GM12878 (cell line): ENCODE data around the gene EYS. TPM values are rescaled to one million over a fixed set of nuclear protein-coding genes. Genes with fewer than 3 reads are reported as not detected.

Source experiments
- ATAC-seq: fragments of 200-7000 bp; cut with Tn5 transposase; 3 replicates; pipeline ENCODE4 v1.9.1; 2020; ENCODE audit warnings: mild to moderate bottlenecking, moderate library complexity
- BruUV-seq: library from RNA; stranded (reverse); fragments of 400-500 nt; replicated peaks from 2 replicates; lab custom pipeline; 2021; lab: Mats Ljungman, UMichigan
- CTCF ChIA-PET: fragments of 300-600 bp; sonication (Branson Sonifier 250); formaldehyde crosslinking; extraction: SDS; loops from one replicate; lab custom pipeline; 2021; ENCODE audit warnings: inconsistent platforms; lab: Yijun Ruan, JAX
- POLR2A ChIA-PET: fragments of 350-600 bp; formaldehyde crosslinking; extraction: SDS; loops from one replicate; lab custom pipeline; 2021; ENCODE audit warnings: inconsistent platforms; lab: Charles Lee
- RAD21 ChIA-PET: fragments of 300-600 bp; sonication (Branson Sonifier 250); formaldehyde crosslinking; loops from one replicate; lab custom pipeline; 2023; ENCODE audit warnings: antibody characterized with exemption; ENCODE audit not compliant: unreplicated experiment; lab: Charles Lee
- SMC1A ChIA-PET: fragments of 300-600 bp; sonication (Branson Sonifier 250); formaldehyde crosslinking; loops from one replicate; lab custom pipeline; 2023; ENCODE audit not compliant: unreplicated experiment, uncharacterized antibody; lab: Charles Lee
- DNase-seq: peaks from one replicate; pipeline ENCODE4 v3.0.0-alpha.2; 2011; ENCODE audit warnings: low read depth, low spot score
- FAIRE-seq: peaks from 3 replicates; lab custom pipeline; 2011; peaks lifted over from hg19 to GRCh38; lab: Jason Lieb, UNC
- H2AFZ ChIP-seq: 2 replicates; pipeline ENCODE4 v1.6.0; 2011; ENCODE audit warnings: low read depth, low read length, control low read depth; ENCODE audit not compliant: control insufficient read depth
- H3K27ac ChIP-seq: 2 replicates; pipeline ENCODE4 v1.5.1; 2011; ENCODE audit warnings: control low read depth; ENCODE audit not compliant: control insufficient read depth, insufficient read depth
- H3K27me3 ChIP-seq, 2 experiments: replicated peaks in 1 of 2; 2 replicates each; pipeline versions ENCODE4 v1.6.0 to v1.6.1; 2011; ENCODE audit warnings: low read length in 1 of 2; ENCODE audit not compliant: control insufficient read depth in 2 of 2, insufficient read depth in 2 of 2
- H3K36me3 ChIP-seq, 2 experiments: 2 replicates each; pipeline ENCODE4 v1.5.1; 2011; ENCODE audit warnings: low read length in 1 of 2; ENCODE audit not compliant: control insufficient read depth in 2 of 2, insufficient read depth in 2 of 2
- H3K4me1 ChIP-seq: 2 replicates; pipeline ENCODE4 v1.6.1; 2011; ENCODE audit warnings: mild to moderate bottlenecking, low read length, moderate library complexity, mixed read lengths; ENCODE audit not compliant: control insufficient read depth, insufficient read depth
- H3K4me2 ChIP-seq: 2 replicates; pipeline ENCODE4 v1.6.0; 2011; ENCODE audit warnings: control low read depth; ENCODE audit not compliant: control insufficient read depth, insufficient read depth
- H3K4me3 ChIP-seq: fragments of 200-600 bp; sonication (generic); 2 replicates; pipeline ENCODE4 v1.5.1; 2016
- H3K79me2 ChIP-seq: 2 replicates; pipeline ENCODE4 v1.6.0; 2011; ENCODE audit warnings: low read length; ENCODE audit not compliant: control insufficient read depth, insufficient read depth
- H3K9ac ChIP-seq: 2 replicates; pipeline ENCODE4 v1.8.0; 2011; ENCODE audit warnings: low read length, control low read depth, mixed read lengths; ENCODE audit not compliant: control insufficient read depth, insufficient read depth
- H3K9me3 ChIP-seq: replicated peaks from 3 replicates; pipeline ENCODE4 v1.5.1; 2011; ENCODE audit warnings: mild to moderate bottlenecking, low read length; ENCODE audit not compliant: control insufficient read depth, insufficient read depth
- H4K20me1 ChIP-seq: 2 replicates; pipeline ENCODE4 v1.6.0; 2011; ENCODE audit not compliant: control insufficient read depth, insufficient read depth
- BRCA1 ChIP-seq: IDR thresholded peaks from 2 replicates; pipeline ENCODE4 v1.6.1; 2011; ENCODE audit warnings: low read depth, low read length, improper control_type of control experiment
- FOXM1 ChIP-seq: IDR thresholded peaks from 2 replicates; pipeline ENCODE4 v1.6.1; 2012; ENCODE audit warnings: low read depth, mild to moderate bottlenecking, inconsistent platforms, low read length, moderate library complexity
- RELA ChIP-seq: fragments of 450-650 bp; IDR thresholded peaks from 2 replicates; pipeline ENCODE4 v1.8.0; 2014; ENCODE audit warnings: borderline replicate concordance; ENCODE audit not compliant: partially characterized antibody
- SP1 ChIP-seq: IDR thresholded peaks from one replicate; pipeline ENCODE4 v1.6.1; 2011; ENCODE audit warnings: low read depth, low read length
- ZNF592 ChIP-seq: fragments of 450-650 bp; IDR thresholded peaks from 2 replicates; pipeline ENCODE4 v1.6.1; 2017; ENCODE audit warnings: mild to moderate bottlenecking, moderate library complexity
- WGBS: methylation state at CpG from one replicate; pipeline ENCODE4 v1.1.6; 2016; ENCODE audit warnings: low lambda C conversion rate; ENCODE audit not compliant: insufficient replicate concordance, insufficient coverage; ENCODE audit errors: missing lambda C conversion rate; 5-methylcytosine and 5-hydroxymethylcytosine counted together
- in situ Hi-C: fragments of 300-500 bp; cut with MboI; formaldehyde crosslinking; loops from 9 replicates; pipeline ENCODE4 v1.14.3; 2018; ENCODE audit warnings: mixed read lengths
- intact Hi-C: fragments of 100-400 bp; cut with micrococcal nuclease; formaldehyde crosslinking; loops from one replicate; pipeline ENCODE4 v1.14.2; 2022; ENCODE audit not compliant: unreplicated experiment
- polyA plus RNA-seq, 11 experiments: library from polyadenylated mRNA; depleted of rRNA in 4 of 11; unstranded in 6 of 11; stranded (reverse) in 5 of 11; fragments of >200 nt; fragmentation: Nextera tagmentation in 4 of 11; fragmentation: Illumina TruSeq in 1 of 11; extraction: Ambion mirVana in 4 of 11; extraction: Trizol in 1 of 11; gene quantifications; 1 replicate in 1 of 11; 2 replicates in 10 of 11; pipeline versions ENCODE4 v1.2.1 to v1.2.3, GENCODE V29; 2011 to 2016; ENCODE audit warnings: inconsistent platforms in 2 of 11, missing spikeins in 2 of 11, low read depth in 1 of 11
- total RNA-seq, 4 experiments: library from RNA; depleted of rRNA in 3 of 4; stranded (reverse); fragments of >200 nt in 3 of 4; fragmentation: Illumina TruSeq in 1 of 4; extraction: Trizol in 1 of 4; gene quantifications; 2 replicates each; pipeline versions ENCODE4 v1.2.1 to v1.2.3, GENCODE V29; 2013 to 2021

Gene EYS
- total and polyA plus RNA-seq, 10 of the 15 experiments (the other 5 are each of a cell fraction or from before 2014, with no cell fraction given), result under 0.01 to 0.14 (median 0.02) TPM; not detected in 1

- no peak for TF ChIP-seq RELA
Observed at GRCh38 chr6:64553249-64553786, 1153.7 kb downstream of the EYS start (continued).

- ChIA-PET POLR2A (no interaction called here), CTCF (no interaction called here), SMC1A (no interaction called here), RAD21 (no interaction called here)
- TF ChIP-seq FOXM1, result no peak
- no peak for TF ChIP-seq BRCA1
- no peak for TF ChIP-seq ZNF592
- no peak for TF ChIP-seq SP1
- H3K36me3 ChIP-seq, result no peaks in the 10 kb centered on the region
- intact Hi-C loops, result no loop called here
- no peaks in the 10 kb centered on the region for H3K27me3 ChIP-seq
- FAIRE-seq (no peak), ATAC-seq (no peak), DNase-seq (no peak)
- H3K4me2 ChIP-seq, result no peak overlapping the region
- no peak overlapping the region for H3K9ac ChIP-seq
- H3K9me3 ChIP-seq, result no peaks in the 10 kb centered on the region; the same call in 2 of the 3 replicates
- no peaks in the 10 kb centered on the region for H4K20me1 ChIP-seq
- in situ Hi-C loops, result no loop called here
- H2AFZ ChIP-seq, result no peak overlapping the region
- WGBS, result 47% methylated on average over 20 of the region's 20 CpGs
- no peaks in the 10 kb centered on the region for H3K4me1 ChIP-seq
- no TSS peak for BruUV-seq
- H3K79me2 ChIP-seq, result no peaks in the 10 kb centered on the region
- no peak overlapping the region for H3K27ac ChIP-seq
- no peak overlapping the region for H3K4me3 ChIP-seq
Observed at GRCh38 chr6:64547594-64548268, 1159.3 kb downstream of the EYS start.
